A673 (cell line): ENCODE data around the gene GPC6. TPM values are rescaled to one million over a fixed set of nuclear protein-coding genes. Genes with fewer than 3 reads are reported as not detected.

ENCODE experiments used
- BruUV-seq: library from RNA; stranded (reverse); fragments of 400-500 nt; replicated peaks from 2 replicates; lab custom pipeline; 2021; lab: Mats Ljungman, UMichigan
- CTCF ChIA-PET: fragments of 300-600 bp; sonication (Branson Sonifier 250); formaldehyde crosslinking; loops from one replicate; lab custom pipeline; 2022; ENCODE audit warnings: antibody characterized with exemption; lab: Charles Lee
- POLR2A ChIA-PET: fragments of 300-600 bp; sonication (Branson Sonifier 250); formaldehyde crosslinking; loops from one replicate; lab custom pipeline; 2022; ENCODE audit warnings: antibody characterized with exemption; ENCODE audit not compliant: low non-redundant PET; lab: Charles Lee
- DNase-seq: peaks from one replicate; pipeline ENCODE4 v3.0.0-alpha.2; 2015; ENCODE audit warnings: low spot score
- H3K27ac ChIP-seq: fragments of 200-600 bp; sonication (generic); 2 replicates; pipeline ENCODE4 v1.5.1; 2016; ENCODE audit warnings: mixed run types, low read depth, mild to moderate bottlenecking, mixed read lengths, antibody characterized with exemption, low read length; ENCODE audit not compliant: poor library complexity, severe bottlenecking
- H3K27me3 ChIP-seq: fragments of 200-600 bp; sonication (generic); replicated peaks from 2 replicates; pipeline ENCODE4 v1.6.1; 2017; ENCODE audit warnings: mixed run types, low read depth, mild to moderate bottlenecking, mixed read lengths, antibody characterized with exemption, low read length; ENCODE audit not compliant: insufficient read depth, poor library complexity
- H3K36me3 ChIP-seq: fragments of 200-600 bp; sonication (generic); 2 replicates; pipeline ENCODE4 v1.6.1; 2016; ENCODE audit warnings: mixed run types, mild to moderate bottlenecking, mixed read lengths, antibody characterized with exemption, low read length; ENCODE audit not compliant: insufficient read depth, poor library complexity, severe bottlenecking
- H3K4me1 ChIP-seq: fragments of 200-600 bp; sonication (generic); 2 replicates; pipeline ENCODE4 v1.6.1; 2017; ENCODE audit warnings: mixed run types, mild to moderate bottlenecking, mixed read lengths, antibody characterized with exemption, low read length; ENCODE audit not compliant: insufficient read depth, poor library complexity, severe bottlenecking
- H3K4me3 ChIP-seq: fragments of 200-600 bp; sonication (generic); 2 replicates; pipeline ENCODE4 v1.5.1; 2016; ENCODE audit warnings: low read depth, mixed run types, mild to moderate bottlenecking, mixed read lengths, low read length; ENCODE audit not compliant: poor library complexity, severe bottlenecking
- H3K9me3 ChIP-seq: fragments of 200-600 bp; sonication (generic); 2 replicates; pipeline ENCODE4 v1.6.1; 2016; ENCODE audit warnings: mixed run types, low read depth, mild to moderate bottlenecking, mixed read lengths, antibody characterized with exemption, low read length; ENCODE audit not compliant: poor library complexity, severe bottlenecking
- CTCF ChIP-seq: fragments of 300-800, 200-600 bp; sonication (generic); conservative IDR thresholded peaks from 2 replicates; pipeline ENCODE4 v1.5.1; 2017; ENCODE audit warnings: low read depth, mild to moderate bottlenecking, antibody characterized with exemption, low read length, moderate library complexity, mixed read lengths
- EZH2 ChIP-seq: fragments of 200-600 bp; sonication (generic); IDR thresholded peaks from 2 replicates; pipeline ENCODE4 v1.6.1; 2017; ENCODE audit warnings: borderline replicate concordance, low read depth, mild to moderate bottlenecking, mixed read lengths, antibody characterized with exemption, low read length; ENCODE audit not compliant: poor library complexity, severe bottlenecking
- intact Hi-C: fragments of 100-400 bp; cut with micrococcal nuclease; formaldehyde crosslinking; loops from one replicate; pipeline ENCODE4 v1.10.0; 2022; ENCODE audit not compliant: unreplicated experiment
- total RNA-seq: library from RNA; stranded (reverse); gene quantifications from 2 replicates; pipeline ENCODE4 v1.2.3, GENCODE V29; 2021

The GPC6 gene
- total RNA-seq, 1 experiment from 2014 or later, result 23.3 TPM

GRCh38 chr13:93225610-93226009 lies 997 bp upstream of the GPC6 start:
- POLR2A ChIA-PET, result no interaction called here
- H3K27me3 ChIP-seq, result no peaks in the 10 kb centered on the region
- no peaks in the 10 kb centered on the region for H3K36me3 ChIP-seq
- peak overlapping the region; percentile 90 for H3K4me3 ChIP-seq
- CTCF ChIA-PET, result no interaction called here
- H3K27ac ChIP-seq, result peak overlapping the region; percentile 96
- H3K9me3 ChIP-seq, result no peaks in the 10 kb centered on the region
- no TSS peak for BruUV-seq
- TF ChIP-seq CTCF (no peak), EZH2 (no peak)
- H3K4me1 ChIP-seq, result peaks cover 33% of the 10 kb centered on the region
- no peak for DNase-seq
- intact Hi-C loops, result loop anchor here (2.0 to 10.0 kb wide), 5 partner anchors 142 to 1137 kb away; no protein-coding TSS in a partner anchor

- ChIA-PET POLR2A (interaction anchor here (0.9 kb wide), 1 partner anchor 23 kb away, joined by 3 read pairs; no protein-coding TSS in a partner anchor), CTCF (interaction anchor here (1.1 kb wide), 1 partner anchor 23 kb away, joined by 4 read pairs; no protein-coding TSS in a partner anchor)
- Histone ChIP-seq H3K27me3 (no peaks in the 10 kb centered on the region), H3K36me3 (no peaks in the 10 kb centered on the region), H3K27ac (peak overlapping the region; percentile 96), H3K4me3 (peak overlapping the region; percentile 90), H3K4me1 (peaks cover 37% of the 10 kb centered on the region), H3K9me3 (no peaks in the 10 kb centered on the region)
- TF ChIP-seq CTCF (no peak), EZH2 (no peak)
- DNase-seq, result no peak
- intact Hi-C loops, result loop anchor here (2.0 to 10.0 kb wide), 5 partner anchors 141 to 1136 kb away; no protein-coding TSS in a partner anchor
- BruUV-seq, result TSS peak; percentile 57
Observed at GRCh38 chr13:93226065-93226622, 463 bp upstream of the GPC6 start.

- POLR2A ChIA-PET, result interaction anchor here (0.5 to 0.9 kb wide), 2 partner anchors 22 to 721 kb away, joined by 3 to 4 read pairs; no protein-coding TSS in a partner anchor
- Histone ChIP-seq H3K4me1 (peaks cover 48% of the 10 kb centered on the region), H3K9me3 (no peaks in the 10 kb centered on the region), H3K4me3 (peak overlapping the region; percentile 90), H3K27me3 (no peaks in the 10 kb centered on the region), H3K36me3 (no peaks in the 10 kb centered on the region), H3K27ac (peak overlapping the region; percentile 96)
- CTCF ChIA-PET, result interaction anchor here (1.1 kb wide), 1 partner anchor 22 kb away, joined by 4 read pairs; no protein-coding TSS in a partner anchor
- TF ChIP-seq CTCF (no peak), EZH2 (no peak)
- intact Hi-C loops, result loop anchor here (2.0 to 10.0 kb wide), 5 partner anchors 140 to 1135 kb away; no protein-coding TSS in a partner anchor
- peak; percentile 74 for DNase-seq
- BruUV-seq, result no TSS peak
Observed at GRCh38 chr13:93227280-93227877, 772 bp downstream of the GPC6 start.
